OCI-LY7 (cell line): ENCODE data around the gene PTGDS. TPM values are rescaled to one million over a fixed set of nuclear protein-coding genes. Genes with fewer than 3 reads are reported as not detected.

Source experiments
- BruUV-seq: library from RNA; stranded (reverse); fragments of 400-500 nt; replicated peaks from 2 replicates; lab custom pipeline; 2021; lab: Mats Ljungman, UMichigan
- CTCF ChIA-PET: fragments of 300-600 bp; sonication (Branson Sonifier 250); formaldehyde crosslinking; loops from one replicate; lab custom pipeline; 2022; ENCODE audit warnings: antibody characterized with exemption; ENCODE audit not compliant: unreplicated experiment; lab: Charles Lee
- POLR2A ChIA-PET: fragments of 300-600 bp; sonication (Branson Sonifier 250); formaldehyde crosslinking; loops from one replicate; lab custom pipeline; 2022; ENCODE audit warnings: antibody characterized with exemption; lab: Charles Lee
- DNase-seq: peaks from one replicate; pipeline ENCODE4 v3.0.0-alpha.2; 2015; ENCODE audit warnings: low spot score
- H2AFZ ChIP-seq: fragments of 200-600 bp; sonication (generic), shearing (Covaris generic); 2 replicates; pipeline ENCODE4 v1.6.1; 2014; ENCODE audit warnings: mild to moderate bottlenecking, antibody characterized with exemption, low read length, moderate library complexity
- H3K27ac ChIP-seq: fragments of 200-600 bp; sonication (generic); 2 replicates; pipeline ENCODE4 v1.5.1; 2014; ENCODE audit warnings: mixed run types, low read depth, mild to moderate bottlenecking, moderate library complexity, low read length, inconsistent platforms; ENCODE audit not compliant: poor library complexity, severe bottlenecking
- H3K36me3 ChIP-seq: fragments of 200-600 bp; sonication (generic); 2 replicates; pipeline ENCODE4 v1.6.1; 2014; ENCODE audit warnings: mild to moderate bottlenecking, antibody characterized with exemption, low read length, moderate library complexity, mixed read lengths; ENCODE audit not compliant: insufficient read depth
- H3K4me1 ChIP-seq: fragments of 200-600 bp; sonication (generic); 2 replicates; pipeline ENCODE4 v1.5.1; 2014; ENCODE audit warnings: mild to moderate bottlenecking, low read length; ENCODE audit not compliant: insufficient read depth, poor library complexity, severe bottlenecking
- H3K4me2 ChIP-seq: fragments of 200-600 bp; sonication (generic); 2 replicates; pipeline ENCODE4 v1.6.1; 2014; ENCODE audit warnings: mild to moderate bottlenecking, low read length
- H3K4me3 ChIP-seq: fragments of 200-600 bp; sonication (generic); 2 replicates; pipeline ENCODE4 v1.5.1; 2014; ENCODE audit warnings: mild to moderate bottlenecking, low read depth, low read length; ENCODE audit not compliant: poor library complexity, severe bottlenecking
- H3K79me2 ChIP-seq: fragments of 200-600 bp; sonication (generic); 2 replicates; pipeline ENCODE4 v1.6.1; 2016; ENCODE audit warnings: low read depth, mild to moderate bottlenecking, low read length, moderate library complexity, mixed read lengths; ENCODE audit not compliant: insufficient read depth
- H3K9me2 ChIP-seq: fragments of 200-600 bp; sonication (generic); 2 replicates; pipeline ENCODE4 v1.6.1; 2016; ENCODE audit warnings: mild to moderate bottlenecking, low read length, mixed read lengths; ENCODE audit not compliant: insufficient read depth
- H3K9me3 ChIP-seq: fragments of 200-600 bp; sonication (generic); 2 replicates; pipeline ENCODE4 v1.6.1; 2014; ENCODE audit warnings: mild to moderate bottlenecking, mixed run types, low read length, mixed read lengths
- H4K20me1 ChIP-seq: fragments of 200-600 bp; sonication (generic); 2 replicates; pipeline ENCODE4 v1.6.1; 2014; ENCODE audit warnings: mild to moderate bottlenecking, antibody characterized with exemption, low read length, moderate library complexity, mixed read lengths; ENCODE audit not compliant: insufficient read depth
- CTCF ChIP-seq: fragments of 200-600 bp; sonication (generic); conservative IDR thresholded peaks from 2 replicates; pipeline ENCODE4 v1.5.1; 2014; ENCODE audit warnings: mild to moderate bottlenecking, antibody characterized with exemption, low read length, moderate library complexity, mixed read lengths
- EZH2phosphoT487 ChIP-seq: fragments of 200-600 bp; sonication (generic); IDR thresholded peaks from 2 replicates; pipeline ENCODE4 v1.6.1; 2018; ENCODE audit warnings: low read depth, borderline replicate concordance, mild to moderate bottlenecking, mixed run types, antibody characterized with exemption, low read length, moderate library complexity, mixed read lengths
- intact Hi-C: fragments of 100-400 bp; cut with micrococcal nuclease; formaldehyde crosslinking; loops from one replicate; pipeline ENCODE4 v1.10.0; 2022; ENCODE audit not compliant: unreplicated experiment
- total RNA-seq, 2 experiments: library from RNA; depleted of rRNA in 1 of 2; stranded (reverse); fragments of >200 nt in 1 of 2; shearing (Covaris generic) in 1 of 2; gene quantifications; 2 replicates each; pipeline ENCODE4 v1.2.3, GENCODE V29; 2014 to 2022

PTGDS gene
- total RNA-seq, 2 experiments from 2014 or later: not detected

- Histone ChIP-seq H3K9me3 (no peaks in the 10 kb centered on the region), H3K27ac (no peak overlapping the region), H3K4me1 (no peaks in the 10 kb centered on the region), H3K4me3 (no peak overlapping the region), H3K79me2 (no peaks in the 10 kb centered on the region), H3K4me2 (no peak overlapping the region), H3K36me3 (no peaks in the 10 kb centered on the region), H3K9me2 (no peaks in the 10 kb centered on the region), H2AFZ (no peak overlapping the region), H4K20me1 (no peaks in the 10 kb centered on the region)
- intact Hi-C loops: no loop called here
- ChIA-PET CTCF (no interaction called here), POLR2A (no interaction called here)
- DNase-seq: no peak
- TF ChIP-seq CTCF (no peak), EZH2phosphoT487 (no peak)
- no TSS peak for BruUV-seq
Measured at GRCh38 chr9:136983167-136983566, 5.9 kb downstream of the PTGDS start.

- no peak overlapping the region for H3K4me2 ChIP-seq
- no peak overlapping the region for H3K27ac ChIP-seq
- no peak for DNase-seq
- no peaks in the 10 kb centered on the region for H3K4me1 ChIP-seq
- no peaks in the 10 kb centered on the region for H3K9me3 ChIP-seq
- intact Hi-C loops: no loop called here
- no peaks in the 10 kb centered on the region for H3K36me3 ChIP-seq
- ChIA-PET POLR2A (no interaction called here), CTCF (no interaction called here)
- no peaks in the 10 kb centered on the region for H4K20me1 ChIP-seq
- no peak overlapping the region for H2AFZ ChIP-seq
- no peak for TF ChIP-seq CTCF
- no peak for TF ChIP-seq EZH2phosphoT487
- H3K4me3 ChIP-seq: no peak overlapping the region
- H3K79me2 ChIP-seq: no peaks in the 10 kb centered on the region
- BruUV-seq: no TSS peak
- no peaks in the 10 kb centered on the region for H3K9me2 ChIP-seq
Measured at GRCh38 chr9:136983656-136984314, 6.5 kb downstream of the PTGDS start.

GRCh38 chr9:136984464-136985026, 7.2 kb downstream of the PTGDS start:
- Histone ChIP-seq H3K4me1 (no peaks in the 10 kb centered on the region), H3K9me3 (no peaks in the 10 kb centered on the region), H2AFZ (no peak overlapping the region), H3K79me2 (no peaks in the 10 kb centered on the region), H4K20me1 (no peaks in the 10 kb centered on the region), H3K36me3 (no peaks in the 10 kb centered on the region), H3K4me2 (no peak overlapping the region), H3K4me3 (no peak overlapping the region), H3K9me2 (no peaks in the 10 kb centered on the region), H3K27ac (no peak overlapping the region)
- POLR2A ChIA-PET: no interaction called here
- DNase-seq: no peak
- no peak for TF ChIP-seq CTCF
- TF ChIP-seq EZH2phosphoT487: no peak
- no TSS peak for BruUV-seq
- CTCF ChIA-PET: no interaction called here
- intact Hi-C loops: no loop called here
